Upper lobe of left lung (tissue), 4 donors: Measurements from ENCODE around the gene SAMD9.

Source experiments
- POLR2A ChIP-seq, 4 donors: fragments of 450-650 bp; IDR thresholded peaks; one replicate each; pipeline ENCODE4 v1.5.1; 2016 to 2017; ENCODE audit warnings: antibody characterized with exemption in 4 of 4, mild to moderate bottlenecking in 2 of 4
- TF ChIP-seq, protein P1 (sequence below), 6 experiments: fragments of 450-650 bp in 4 of 6; fragments of 200-600 bp in 2 of 6; sonication (generic) in 2 of 6; IDR thresholded peaks; one replicate each; pipeline ENCODE4 v1.5.1; 2016 to 2019; ENCODE audit warnings: antibody characterized with exemption in 6 of 6

DNA sequence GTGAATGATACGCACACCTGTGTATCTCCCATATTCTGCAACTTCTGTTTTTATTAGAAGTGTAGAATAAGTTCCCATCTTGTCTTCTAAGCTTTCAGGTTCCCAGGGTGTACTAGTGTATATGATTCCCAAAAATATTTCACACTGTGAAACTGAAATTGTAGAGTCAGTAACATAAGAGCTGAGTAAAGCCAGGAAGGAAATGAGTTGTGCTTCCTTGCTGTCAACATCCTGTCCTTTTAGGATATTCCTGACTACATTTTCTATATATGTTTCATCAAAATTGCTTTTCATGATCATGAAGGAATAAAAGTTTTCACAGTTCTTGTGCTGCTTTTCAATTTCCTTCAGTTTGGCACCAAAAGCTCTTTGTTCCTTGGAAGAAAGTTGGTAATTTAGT lies 15.2 kb upstream of the SAMD9 start:
- TF ChIP-seq, protein P1, sequence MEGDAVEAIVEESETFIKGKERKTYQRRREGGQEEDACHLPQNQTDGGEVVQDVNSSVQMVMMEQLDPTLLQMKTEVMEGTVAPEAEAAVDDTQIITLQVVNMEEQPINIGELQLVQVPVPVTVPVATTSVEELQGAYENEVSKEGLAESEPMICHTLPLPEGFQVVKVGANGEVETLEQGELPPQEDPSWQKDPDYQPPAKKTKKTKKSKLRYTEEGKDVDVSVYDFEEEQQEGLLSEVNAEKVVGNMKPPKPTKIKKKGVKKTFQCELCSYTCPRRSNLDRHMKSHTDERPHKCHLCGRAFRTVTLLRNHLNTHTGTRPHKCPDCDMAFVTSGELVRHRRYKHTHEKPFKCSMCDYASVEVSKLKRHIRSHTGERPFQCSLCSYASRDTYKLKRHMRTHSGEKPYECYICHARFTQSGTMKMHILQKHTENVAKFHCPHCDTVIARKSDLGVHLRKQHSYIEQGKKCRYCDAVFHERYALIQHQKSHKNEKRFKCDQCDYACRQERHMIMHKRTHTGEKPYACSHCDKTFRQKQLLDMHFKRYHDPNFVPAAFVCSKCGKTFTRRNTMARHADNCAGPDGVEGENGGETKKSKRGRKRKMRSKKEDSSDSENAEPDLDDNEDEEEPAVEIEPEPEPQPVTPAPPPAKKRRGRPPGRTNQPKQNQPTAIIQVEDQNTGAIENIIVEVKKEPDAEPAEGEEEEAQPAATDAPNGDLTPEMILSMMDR (IDR thresholded peaks at IDR 0.05), result no peak
- TF ChIP-seq POLR2A (IDR thresholded peaks at IDR 0.05), result no peak
